Breast epithelium (tissue), 3 donors: ENCODE measurements around the gene BAD.

Experiments
- POLR2A ChIP-seq: fragments of 450-650 bp; IDR thresholded peaks from one replicate; pipeline ENCODE4 v1.6.1; 2016; ENCODE audit warnings: antibody characterized with exemption, mild to moderate bottlenecking, moderate library complexity
- POLR2AphosphoS5 ChIP-seq, 3 donors: sonication (generic); formaldehyde crosslinking; IDR thresholded peaks; one replicate each; pipeline ENCODE4 v1.6.1; 2017; ENCODE audit warnings: antibody characterized with exemption in 3 of 3
- TF ChIP-seq, protein P1 (sequence below), 3 donors: fragments of 450-650 bp; IDR thresholded peaks; one replicate each; pipeline ENCODE4 v1.5.1; 2016 to 2017; ENCODE audit warnings: antibody characterized with exemption in 3 of 3, mild to moderate bottlenecking in 3 of 3, moderate library complexity in 3 of 3

- TF ChIP-seq, protein P1, sequence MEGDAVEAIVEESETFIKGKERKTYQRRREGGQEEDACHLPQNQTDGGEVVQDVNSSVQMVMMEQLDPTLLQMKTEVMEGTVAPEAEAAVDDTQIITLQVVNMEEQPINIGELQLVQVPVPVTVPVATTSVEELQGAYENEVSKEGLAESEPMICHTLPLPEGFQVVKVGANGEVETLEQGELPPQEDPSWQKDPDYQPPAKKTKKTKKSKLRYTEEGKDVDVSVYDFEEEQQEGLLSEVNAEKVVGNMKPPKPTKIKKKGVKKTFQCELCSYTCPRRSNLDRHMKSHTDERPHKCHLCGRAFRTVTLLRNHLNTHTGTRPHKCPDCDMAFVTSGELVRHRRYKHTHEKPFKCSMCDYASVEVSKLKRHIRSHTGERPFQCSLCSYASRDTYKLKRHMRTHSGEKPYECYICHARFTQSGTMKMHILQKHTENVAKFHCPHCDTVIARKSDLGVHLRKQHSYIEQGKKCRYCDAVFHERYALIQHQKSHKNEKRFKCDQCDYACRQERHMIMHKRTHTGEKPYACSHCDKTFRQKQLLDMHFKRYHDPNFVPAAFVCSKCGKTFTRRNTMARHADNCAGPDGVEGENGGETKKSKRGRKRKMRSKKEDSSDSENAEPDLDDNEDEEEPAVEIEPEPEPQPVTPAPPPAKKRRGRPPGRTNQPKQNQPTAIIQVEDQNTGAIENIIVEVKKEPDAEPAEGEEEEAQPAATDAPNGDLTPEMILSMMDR (IDR thresholded peaks at IDR 0.05) = no peak
- no peak for TF ChIP-seq POLR2AphosphoS5 (IDR thresholded peaks at IDR 0.05)
- TF ChIP-seq POLR2A = no peak
Observed at GRCh38 chr11:64224151-64224890, 60.1 kb downstream of the BAD start.
